Astrocyte of the hippocampus (primary cell): Measurements from ENCODE around the gene RAB40B.

Experiments used
- DNase-seq: peaks from one replicate; pipeline ENCODE4 v3.0.0; 2011; ENCODE audit warnings: low read depth, low spot score

Gene RAB40B

DNA sequence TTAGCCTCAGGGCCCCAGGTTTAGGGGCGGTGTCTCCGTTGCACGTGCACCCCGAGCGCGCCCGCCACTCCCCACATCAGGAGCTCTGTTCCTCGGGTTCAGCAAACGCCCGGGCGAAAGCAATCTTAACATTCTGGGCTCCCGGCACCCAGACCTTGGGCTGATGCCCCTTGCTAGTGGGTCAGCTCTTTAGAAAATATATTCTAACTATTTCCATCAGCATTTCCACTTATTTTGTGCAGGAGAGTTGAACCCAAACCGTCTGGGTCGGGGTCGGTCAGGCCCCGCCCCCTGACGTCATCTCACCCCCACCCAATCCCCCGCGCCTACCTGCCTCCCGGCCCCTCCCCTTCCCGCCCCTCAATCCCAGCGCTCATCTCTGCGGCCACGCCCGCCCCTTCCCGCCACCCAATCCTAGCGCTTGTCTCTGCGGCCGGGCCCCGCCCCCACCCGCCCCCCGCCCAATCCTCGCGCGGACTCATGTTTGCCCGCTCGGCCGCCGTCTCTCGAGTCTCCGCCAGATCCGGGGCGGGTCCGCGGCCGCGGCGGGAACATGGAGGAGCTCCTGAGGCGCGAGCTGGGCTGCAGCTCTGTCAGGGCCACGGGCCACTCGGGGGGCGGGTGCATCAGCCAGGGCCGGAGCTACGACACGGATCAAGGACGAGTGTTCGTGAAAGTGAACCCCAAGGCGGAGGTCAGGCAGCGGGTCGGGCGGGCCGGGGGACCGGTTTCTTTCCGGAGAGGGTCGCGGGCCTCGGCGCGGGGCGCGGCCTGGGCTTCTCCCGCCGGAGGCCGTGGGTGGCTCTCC is 17.9 kb upstream of the RAB40B start, which contains the start of gene FN3KRP:
TSS of gene FN3KRP (plus strand) at position 504 of the 808 bp plus-strand sequence. CDS start at position 554, 50 bp downstream.
- peak; percentile 99 for DNase-seq

- DNase-seq: no peak
Measured at GRCh38 chr17:82713071-82713723, 14.7 kb upstream of the RAB40B start.

DNA sequence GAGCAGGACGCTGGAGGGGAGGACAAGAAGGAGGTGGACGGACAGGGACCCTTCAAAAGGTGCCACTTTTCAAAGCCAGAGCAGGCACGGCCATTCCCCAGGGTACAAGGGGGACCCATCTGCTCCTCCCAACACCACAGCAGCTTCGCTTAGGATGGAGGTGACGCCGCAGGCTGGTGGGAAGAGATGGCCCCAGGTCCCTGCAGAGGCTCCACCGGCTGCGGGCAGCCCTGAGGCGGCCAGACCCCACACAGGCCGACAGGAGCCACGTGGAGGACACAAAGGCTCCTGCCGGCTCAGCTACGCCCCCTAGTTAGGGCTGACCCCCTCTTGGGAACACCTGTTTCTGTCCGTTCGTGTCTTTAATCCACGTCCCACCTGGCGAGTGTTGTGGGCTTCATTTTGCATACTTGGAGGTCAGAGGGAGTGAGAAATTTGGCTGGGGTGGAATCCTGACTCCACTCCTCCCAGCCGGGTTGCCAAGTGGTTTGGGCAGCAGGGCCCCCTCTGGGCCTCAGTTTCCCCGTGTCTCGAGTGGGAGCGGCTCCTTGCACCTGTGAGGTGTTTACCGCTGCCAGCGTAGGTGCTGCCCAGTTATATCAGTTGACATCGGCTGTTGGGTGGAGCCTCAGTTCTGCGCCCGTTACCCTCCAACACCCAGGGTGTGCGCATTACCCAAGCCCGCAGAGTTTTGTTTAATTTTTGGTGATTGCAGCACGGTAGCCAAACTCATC is 12.2 kb upstream of the RAB40B start:
- DNase-seq: no peak

GRCh38 chr17:82709676-82710498 is 11.4 kb upstream of the RAB40B start:
- no peak for DNase-seq

DNA sequence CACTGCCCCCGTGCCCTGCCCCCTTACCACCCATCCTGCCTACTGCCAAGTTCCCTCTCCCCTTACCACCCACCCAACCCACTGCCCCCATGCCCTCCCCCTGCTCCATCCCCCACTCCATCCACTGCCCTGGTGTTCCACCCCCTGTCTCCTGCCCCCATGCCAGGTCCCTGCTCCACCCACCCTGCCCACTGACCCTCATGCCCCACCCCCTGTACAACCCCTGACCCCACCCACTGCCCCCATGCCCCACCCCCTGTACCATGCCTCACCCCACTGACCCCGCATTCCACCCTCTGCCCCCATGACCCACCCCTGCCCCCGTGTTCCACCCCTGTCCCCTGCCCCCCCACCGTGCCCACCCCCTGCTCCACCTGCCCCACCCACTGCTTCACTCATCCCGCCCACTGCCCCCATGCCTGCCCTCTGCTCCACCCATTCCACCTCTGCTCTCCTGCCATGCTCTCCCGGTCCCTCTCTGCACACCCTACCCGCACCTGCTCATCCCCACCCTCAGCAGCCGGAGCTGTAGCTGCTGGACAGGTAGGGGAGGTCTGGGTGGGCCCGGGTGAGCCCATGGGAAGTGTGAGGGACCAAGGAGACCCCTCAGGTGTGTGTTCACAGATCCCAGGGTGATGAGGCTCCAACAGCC is 10.7 kb upstream of the RAB40B start:
- no peak for DNase-seq

GRCh38 chr17:82705756-82706155 is 7.3 kb upstream of the RAB40B start:
- DNase-seq: no peak

- no peak for DNase-seq
Measured at GRCh38 chr17:82704886-82705285, 6.4 kb upstream of the RAB40B start.

GRCh38 chr17:82703935-82704865 is 5.7 kb upstream of the RAB40B start:
- no peak for DNase-seq

DNA sequence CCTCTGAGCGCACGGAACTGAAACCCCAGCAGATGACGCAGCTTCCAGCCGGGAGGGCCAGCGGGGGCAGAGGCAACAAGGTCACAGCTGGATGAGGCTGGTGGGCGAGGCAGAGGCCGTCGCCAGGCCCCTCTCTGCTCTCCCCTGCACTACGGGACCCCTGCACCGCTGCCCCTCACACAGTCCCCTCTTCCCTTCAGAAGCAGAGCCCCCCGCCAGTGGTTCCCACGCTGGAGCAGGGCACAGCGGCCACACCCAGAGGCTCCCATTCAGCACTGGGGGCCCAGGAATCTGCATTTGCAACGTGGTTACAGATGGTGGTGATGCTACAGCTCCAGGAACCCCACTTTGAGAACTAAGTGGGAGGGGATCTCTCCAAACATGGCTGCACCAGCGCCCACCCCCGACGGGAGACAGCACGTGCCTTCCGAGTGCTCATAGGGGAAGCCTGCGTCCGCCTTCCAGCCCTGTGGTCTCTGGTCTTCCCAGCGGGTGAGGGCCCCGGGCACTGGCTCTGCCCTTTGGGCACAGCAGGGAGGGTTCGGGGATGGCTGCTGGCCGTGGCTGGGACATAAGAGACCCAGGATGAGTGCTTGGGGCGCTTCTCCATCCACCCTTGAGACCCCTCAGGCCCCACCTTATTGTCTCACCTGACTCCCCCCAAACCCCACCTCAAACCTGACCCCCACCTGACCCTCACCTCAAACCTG is 4.7 kb upstream of the RAB40B start:
- DNase-seq: no peak

GRCh38 chr17:82702231-82702927 is 3.9 kb upstream of the RAB40B start:
- no peak for DNase-seq

DNA sequence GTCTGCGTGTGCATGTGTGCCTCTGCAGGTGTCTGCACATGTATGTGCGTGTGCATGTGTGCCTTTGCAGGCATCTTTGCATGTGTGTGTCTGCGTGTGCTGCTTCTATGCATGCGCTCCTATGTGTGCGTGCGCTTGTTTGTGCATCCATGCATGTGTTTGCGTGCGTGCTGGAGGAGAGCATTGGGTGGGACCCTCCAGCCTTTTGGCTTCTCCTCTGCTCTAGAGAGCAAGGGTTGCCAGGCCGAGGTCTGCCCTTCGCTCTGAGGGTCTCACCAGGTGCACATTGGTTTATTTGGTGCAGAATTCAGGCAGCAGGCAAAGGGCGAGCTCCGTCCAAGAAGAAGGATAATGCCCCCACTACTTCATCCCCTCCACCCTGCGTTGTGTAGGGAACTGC is 1.1 kb upstream of the RAB40B start:
- no peak for DNase-seq

DNA sequence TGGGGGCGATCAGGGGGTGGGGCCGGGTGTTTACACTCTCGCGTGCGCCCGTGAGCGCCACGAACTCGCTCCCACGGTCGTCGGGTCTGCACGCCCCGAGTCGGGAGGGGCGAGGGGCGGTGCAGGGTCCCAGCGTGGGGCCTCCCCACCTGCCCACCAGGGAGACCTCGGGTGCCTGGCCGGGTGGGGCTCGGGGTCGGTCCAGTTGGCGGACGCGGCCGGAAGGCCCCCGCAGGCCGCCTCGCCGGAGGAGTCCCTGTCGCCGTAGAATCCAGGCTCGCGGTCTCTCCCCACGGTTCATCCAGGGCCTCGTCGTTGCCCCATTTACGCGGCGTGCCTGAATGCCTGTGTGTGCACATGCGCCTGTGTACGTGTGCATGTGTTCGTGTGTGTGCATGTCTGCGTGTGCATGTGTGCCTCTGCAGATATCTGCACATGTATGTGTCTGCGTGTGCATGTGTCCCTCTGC is 510 bp upstream of the RAB40B start:
- DNase-seq: no peak

DNA sequence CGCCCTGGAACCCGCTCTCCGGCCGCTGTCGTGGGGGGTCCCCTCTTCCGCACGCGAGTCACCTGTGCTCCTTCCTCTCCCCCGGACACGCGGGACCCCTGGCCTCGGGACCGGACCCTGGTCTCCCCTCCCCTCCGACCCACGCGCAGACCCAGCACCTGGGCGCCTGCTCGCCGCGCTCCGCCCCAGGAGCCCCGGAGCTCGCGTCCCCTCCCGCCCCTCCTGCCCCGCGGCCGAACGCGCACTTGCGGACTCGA is 762 bp downstream of the RAB40B start:
- DNase-seq: no peak

- DNase-seq: peak; percentile 41
Measured at GRCh38 chr17:82696916-82697807, 1.3 kb downstream of the RAB40B start.

DNA sequence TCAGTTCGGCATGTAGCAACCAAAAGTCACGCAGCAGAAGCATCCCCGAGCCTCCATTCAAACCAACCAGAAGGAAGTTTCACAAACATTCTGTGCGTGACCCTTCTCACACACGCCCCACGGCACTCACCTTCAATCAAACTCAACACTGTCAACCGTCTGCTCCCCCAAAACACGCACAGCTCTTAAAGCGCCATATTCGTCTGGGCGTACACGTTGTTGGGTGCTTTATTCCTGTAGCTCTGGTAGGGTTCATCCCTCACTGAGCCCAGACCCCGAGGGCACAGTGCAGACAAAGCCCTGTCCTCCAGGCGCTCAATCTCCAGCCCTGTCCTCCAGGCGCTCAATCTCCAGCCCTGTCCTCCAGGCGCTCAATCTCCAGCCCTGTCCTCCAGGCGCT is 2.2 kb downstream of the RAB40B start:
- DNase-seq: no peak

GRCh38 chr17:82694647-82695046 is 3.9 kb downstream of the RAB40B start:
- DNase-seq: no peak

- no peak for DNase-seq
Measured at GRCh38 chr17:82693168-82693867, 5.2 kb downstream of the RAB40B start.
